Panc1 (cell line): ENCODE data around the gene CCDC47.

ENCODE experiments used
- POLR2AphosphoS5 ChIP-seq: IDR thresholded peaks from 2 replicates; pipeline ENCODE4 v1.6.1; 2012; ENCODE audit warnings: mild to moderate bottlenecking, low read depth, low read length, moderate library complexity
- TF ChIP-seq, protein P1 (sequence below): fragments of 450-650 bp; IDR thresholded peaks from 2 replicates; pipeline ENCODE4 v1.5.1; 2017; ENCODE audit warnings: mild to moderate bottlenecking
- TF ChIP-seq, protein P2 (sequence below), 2 experiments: IDR thresholded peaks; 2 replicates each; pipeline ENCODE4 v1.6.1; 2011 to 2012; ENCODE audit warnings: low read depth in 2 of 2, control low read depth in 1 of 2, low read length in 1 of 2, mild to moderate bottlenecking in 1 of 2, moderate library complexity in 1 of 2; ENCODE audit not compliant: insufficient read depth in 1 of 2

DNA sequence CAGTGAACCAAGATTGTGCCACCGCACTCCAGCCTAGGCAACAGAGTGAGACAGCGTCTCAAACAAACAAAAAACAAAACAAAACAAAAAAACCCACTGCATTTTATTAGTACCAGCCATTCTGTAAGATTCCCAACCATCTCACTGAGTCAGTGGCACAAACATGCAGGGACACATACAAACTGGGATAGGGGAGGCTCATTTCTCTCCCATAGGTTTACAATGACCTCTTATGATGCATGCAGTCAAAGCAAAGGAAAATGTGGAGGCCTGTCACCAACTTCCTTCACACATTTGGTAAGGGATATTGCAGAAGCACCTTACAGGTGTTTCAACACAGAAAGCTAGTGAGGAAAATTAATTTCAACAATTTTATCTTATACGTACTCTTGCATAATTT lies 19.4 kb downstream of the CCDC47 start:
- TF ChIP-seq, protein P1, sequence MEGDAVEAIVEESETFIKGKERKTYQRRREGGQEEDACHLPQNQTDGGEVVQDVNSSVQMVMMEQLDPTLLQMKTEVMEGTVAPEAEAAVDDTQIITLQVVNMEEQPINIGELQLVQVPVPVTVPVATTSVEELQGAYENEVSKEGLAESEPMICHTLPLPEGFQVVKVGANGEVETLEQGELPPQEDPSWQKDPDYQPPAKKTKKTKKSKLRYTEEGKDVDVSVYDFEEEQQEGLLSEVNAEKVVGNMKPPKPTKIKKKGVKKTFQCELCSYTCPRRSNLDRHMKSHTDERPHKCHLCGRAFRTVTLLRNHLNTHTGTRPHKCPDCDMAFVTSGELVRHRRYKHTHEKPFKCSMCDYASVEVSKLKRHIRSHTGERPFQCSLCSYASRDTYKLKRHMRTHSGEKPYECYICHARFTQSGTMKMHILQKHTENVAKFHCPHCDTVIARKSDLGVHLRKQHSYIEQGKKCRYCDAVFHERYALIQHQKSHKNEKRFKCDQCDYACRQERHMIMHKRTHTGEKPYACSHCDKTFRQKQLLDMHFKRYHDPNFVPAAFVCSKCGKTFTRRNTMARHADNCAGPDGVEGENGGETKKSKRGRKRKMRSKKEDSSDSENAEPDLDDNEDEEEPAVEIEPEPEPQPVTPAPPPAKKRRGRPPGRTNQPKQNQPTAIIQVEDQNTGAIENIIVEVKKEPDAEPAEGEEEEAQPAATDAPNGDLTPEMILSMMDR = no peak
- no peak for TF ChIP-seq POLR2AphosphoS5
- TF ChIP-seq, protein P2, sequence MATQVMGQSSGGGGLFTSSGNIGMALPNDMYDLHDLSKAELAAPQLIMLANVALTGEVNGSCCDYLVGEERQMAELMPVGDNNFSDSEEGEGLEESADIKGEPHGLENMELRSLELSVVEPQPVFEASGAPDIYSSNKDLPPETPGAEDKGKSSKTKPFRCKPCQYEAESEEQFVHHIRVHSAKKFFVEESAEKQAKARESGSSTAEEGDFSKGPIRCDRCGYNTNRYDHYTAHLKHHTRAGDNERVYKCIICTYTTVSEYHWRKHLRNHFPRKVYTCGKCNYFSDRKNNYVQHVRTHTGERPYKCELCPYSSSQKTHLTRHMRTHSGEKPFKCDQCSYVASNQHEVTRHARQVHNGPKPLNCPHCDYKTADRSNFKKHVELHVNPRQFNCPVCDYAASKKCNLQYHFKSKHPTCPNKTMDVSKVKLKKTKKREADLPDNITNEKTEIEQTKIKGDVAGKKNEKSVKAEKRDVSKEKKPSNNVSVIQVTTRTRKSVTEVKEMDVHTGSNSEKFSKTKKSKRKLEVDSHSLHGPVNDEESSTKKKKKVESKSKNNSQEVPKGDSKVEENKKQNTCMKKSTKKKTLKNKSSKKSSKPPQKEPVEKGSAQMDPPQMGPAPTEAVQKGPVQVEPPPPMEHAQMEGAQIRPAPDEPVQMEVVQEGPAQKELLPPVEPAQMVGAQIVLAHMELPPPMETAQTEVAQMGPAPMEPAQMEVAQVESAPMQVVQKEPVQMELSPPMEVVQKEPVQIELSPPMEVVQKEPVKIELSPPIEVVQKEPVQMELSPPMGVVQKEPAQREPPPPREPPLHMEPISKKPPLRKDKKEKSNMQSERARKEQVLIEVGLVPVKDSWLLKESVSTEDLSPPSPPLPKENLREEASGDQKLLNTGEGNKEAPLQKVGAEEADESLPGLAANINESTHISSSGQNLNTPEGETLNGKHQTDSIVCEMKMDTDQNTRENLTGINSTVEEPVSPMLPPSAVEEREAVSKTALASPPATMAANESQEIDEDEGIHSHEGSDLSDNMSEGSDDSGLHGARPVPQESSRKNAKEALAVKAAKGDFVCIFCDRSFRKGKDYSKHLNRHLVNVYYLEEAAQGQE (IDR thresholded peaks at IDR 0.05; ENCODE audit: insufficient read depth in 1 of 2, low read depth in 2 of 2, low read length in 1 of 2) = no peak
